Activated T-cell treated with anti-CD3 and anti-CD28 coated beads for 4 hours (primary cell): ENCODE results near the gene PAWR.
"Not testable (repeated sequence)": the region's sequence is repeated elsewhere in the genome, so short reads cannot be mapped to it uniquely, and the experiment has no call there.

ENCODE experiments used
- DNase-seq: peaks from one replicate; pipeline ENCODE4 v3.0.0-alpha.2; 2020

PAWR gene

GRCh38 chr12:79585147-79585546 is 105.6 kb downstream of the PAWR start:
- DNase-seq = no peak

- no peak for DNase-seq
These were observed 116.9 kb downstream of the PAWR start for GRCh38 chr12:79573820-79574219.

- no peak for DNase-seq
These were observed 121.1 kb downstream of the PAWR start for GRCh38 chr12:79569679-79570078.

- no peak for DNase-seq
These were observed 123.6 kb downstream of the PAWR start for GRCh38 chr12:79567175-79567563.

- no peak for DNase-seq
These were observed 124.2 kb downstream of the PAWR start for GRCh38 chr12:79566452-79567174.

GRCh38 chr12:79564727-79565350 is 125.9 kb downstream of the PAWR start:
- DNase-seq = not testable (repeated sequence)

GRCh38 chr12:79563021-79563740 is 127.6 kb downstream of the PAWR start:
- DNase-seq = no peak

- DNase-seq = no peak
These were observed 129.2 kb downstream of the PAWR start for GRCh38 chr12:79561401-79562132.

GRCh38 chr12:79560225-79560889 is 130.4 kb downstream of the PAWR start:
- DNase-seq = no peak

GRCh38 chr12:79559591-79559990 is 131.2 kb downstream of the PAWR start:
- no peak for DNase-seq

GRCh38 chr12:79558924-79559469 is 131.8 kb downstream of the PAWR start:
- no peak for DNase-seq

GRCh38 chr12:79557690-79558315 is 133.0 kb downstream of the PAWR start:
- DNase-seq = no peak

- DNase-seq = no peak
These were observed 135.5 kb downstream of the PAWR start for GRCh38 chr12:79555028-79555925.

GRCh38 chr12:79553863-79554574 is 136.7 kb downstream of the PAWR start:
- DNase-seq = no peak

- no peak for DNase-seq
These were observed 138.6 kb downstream of the PAWR start for GRCh38 chr12:79552192-79552591.

- no peak for DNase-seq
These were observed 141.1 kb downstream of the PAWR start for GRCh38 chr12:79549531-79550271.

- DNase-seq = no peak
These were observed 142.2 kb downstream of the PAWR start for GRCh38 chr12:79548610-79548924.

- DNase-seq = no peak
These were observed 142.8 kb downstream of the PAWR start for GRCh38 chr12:79547735-79548609.
